Activated naive CD8-positive, alpha-beta T cell treated with anti-CD3 and anti-CD28 coated beads for 36 hours (primary cell): ENCODE measurements around the gene CNTNAP3B. TPM values are rescaled to one million over a fixed set of nuclear protein-coding genes. Genes with fewer than 3 reads are reported as not detected.
"Not testable (repeated sequence)": the region's sequence is repeated elsewhere in the genome, so short reads cannot be mapped to it uniquely, and the experiment has no call there.

ENCODE experiments used
- DNase-seq: peaks from one replicate; pipeline ENCODE4 v3.0.0; 2021
- H3K27ac Mint-ChIP-seq: one replicate; pipeline ENCODE4 v1.8.0; 2022; ENCODE audit warnings: mild to moderate bottlenecking, moderate library complexity, mixed read lengths
- H3K27me3 Mint-ChIP-seq: one replicate; pipeline ENCODE4 v1.8.0; 2022; ENCODE audit warnings: mild to moderate bottlenecking, mixed read lengths
- H3K36me3 Mint-ChIP-seq: one replicate; pipeline ENCODE4 v1.8.0; 2021; ENCODE audit warnings: mild to moderate bottlenecking, mixed read lengths
- H3K4me1 Mint-ChIP-seq: one replicate; pipeline ENCODE4 v1.8.0; 2021; ENCODE audit warnings: mixed read lengths
- H3K4me3 Mint-ChIP-seq: one replicate; pipeline ENCODE4 v1.8.0; 2022; ENCODE audit warnings: mild to moderate bottlenecking, moderate library complexity, mixed read lengths
- H3K9me3 Mint-ChIP-seq: one replicate; pipeline ENCODE4 v1.8.0; 2022; ENCODE audit warnings: mixed read lengths
- total RNA-seq, 2 experiments: library from RNA; stranded (reverse); gene quantifications; one replicate each; pipeline ENCODE4 v1.2.3, GENCODE V29; 2021

CNTNAP3B gene
- not detected for total RNA-seq

GRCh38 chr9:42129073-42129729, at the start of gene CNTNAP3B:
Gene CNTNAP3B (minus strand): TSS chr9:42129426. CDS start chr9:42129094, 332 bp downstream.
- H3K9me3 Mint-ChIP-seq, result not testable (repeated sequence)

DNA sequence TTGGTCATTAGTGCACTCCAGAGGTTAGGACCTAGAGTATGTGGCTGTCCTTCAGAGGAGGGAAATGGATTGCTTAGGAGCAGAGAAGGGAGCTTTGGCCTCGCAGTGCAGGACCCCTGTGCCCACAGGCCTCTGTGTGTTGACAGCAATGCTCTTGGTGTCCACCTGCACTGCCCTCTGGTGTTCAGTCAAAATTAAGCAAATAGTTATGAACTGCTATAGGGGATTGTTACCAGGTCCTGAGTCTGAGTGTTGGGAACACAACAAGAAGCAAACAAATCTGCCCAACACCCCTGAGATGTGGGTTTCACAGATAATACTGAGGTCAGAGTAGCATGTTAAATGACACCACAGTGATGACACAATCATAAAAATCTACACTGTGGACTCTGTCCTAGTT, 31.1 kb upstream of the CNTNAP3B start:
- H3K4me1 Mint-ChIP-seq, H3K27me3 Mint-ChIP-seq, H3K9me3 Mint-ChIP-seq, DNase-seq, H3K4me3 Mint-ChIP-seq, H3K27ac Mint-ChIP-seq, H3K36me3 Mint-ChIP-seq: not testable (repeated sequence)

More at GRCh38 chr9:42129073-42129729, at the start of gene CNTNAP3B:
- not testable (repeated sequence) for H3K27ac Mint-ChIP-seq, H3K4me3 Mint-ChIP-seq, H3K4me1 Mint-ChIP-seq, H3K36me3 Mint-ChIP-seq
- DNase-seq, result peak; percentile 1
- H3K27me3 Mint-ChIP-seq, result peaks cover 16% of the 10 kb centered on the region

DNA sequence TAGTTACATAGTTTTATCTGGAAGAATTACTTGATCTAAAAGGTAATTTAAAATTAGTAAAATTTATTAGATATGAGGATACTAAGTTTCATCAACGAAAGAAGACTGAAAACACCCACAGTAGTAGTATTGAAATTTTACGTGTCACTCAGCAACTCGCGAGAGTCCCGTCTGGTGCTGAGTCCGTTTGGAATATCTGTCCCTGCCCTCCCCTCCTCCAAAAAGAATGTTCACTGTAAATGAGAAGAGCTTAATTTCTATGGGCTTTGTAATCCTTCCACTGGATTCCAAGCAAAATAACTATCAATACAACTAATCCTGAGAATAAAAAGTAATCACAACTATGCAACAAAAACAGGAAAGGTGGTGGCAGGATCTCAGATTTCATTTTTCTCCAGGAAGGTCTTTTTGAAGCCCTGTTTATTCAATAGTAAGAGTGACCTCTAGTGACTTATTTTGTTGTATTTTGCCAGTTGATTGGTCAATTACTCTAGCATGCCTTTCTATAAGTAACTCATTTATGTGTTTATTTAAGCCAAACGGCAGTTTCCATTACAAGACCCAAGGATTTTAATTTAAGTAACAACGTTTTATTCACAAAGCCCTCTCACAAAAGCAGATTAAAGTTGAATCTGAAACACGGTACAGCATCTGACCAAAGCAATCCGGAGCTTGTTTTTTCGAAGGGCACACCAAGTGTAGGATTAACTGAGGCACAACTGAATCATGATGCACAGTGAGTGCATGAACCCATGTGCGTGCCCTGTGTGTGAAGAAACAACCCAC, 2.0 kb downstream of the CNTNAP3B start:
- peaks cover 16% of the 10 kb centered on the region for H3K27me3 Mint-ChIP-seq
- DNase-seq, H3K4me3 Mint-ChIP-seq, H3K27ac Mint-ChIP-seq, H3K4me1 Mint-ChIP-seq, H3K36me3 Mint-ChIP-seq, H3K9me3 Mint-ChIP-seq: not testable (repeated sequence)

- not testable (repeated sequence) for H3K27ac Mint-ChIP-seq, H3K27me3 Mint-ChIP-seq, DNase-seq, H3K36me3 Mint-ChIP-seq, H3K4me1 Mint-ChIP-seq, H3K9me3 Mint-ChIP-seq, H3K4me3 Mint-ChIP-seq
These were observed 8.2 kb downstream of the CNTNAP3B start for GRCh38 chr9:42121007-42121406.

DNA sequence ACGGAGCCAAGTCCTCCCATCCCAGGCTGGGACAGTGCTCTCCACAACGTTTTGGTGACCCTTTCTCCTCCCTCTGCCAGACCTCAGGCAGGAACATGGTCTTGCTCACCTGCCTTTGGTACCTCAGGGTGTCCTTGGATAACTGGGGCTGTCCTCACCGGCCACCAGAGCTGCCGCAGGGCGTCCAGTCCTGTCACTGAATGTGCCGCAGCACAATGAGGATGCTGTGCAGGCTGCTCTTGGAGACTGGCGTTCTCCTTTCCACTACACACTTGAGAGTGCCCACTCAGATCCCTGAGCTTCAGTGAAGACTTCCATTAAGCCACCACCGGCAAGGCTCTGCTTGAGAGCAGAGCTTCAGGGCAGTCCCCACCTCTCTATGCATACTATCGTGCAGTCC, 33.3 kb downstream of the CNTNAP3B start:
- not testable (repeated sequence) for H3K4me1 Mint-ChIP-seq, DNase-seq, H3K27ac Mint-ChIP-seq, H3K27me3 Mint-ChIP-seq, H3K4me3 Mint-ChIP-seq, H3K36me3 Mint-ChIP-seq, H3K9me3 Mint-ChIP-seq

DNA sequence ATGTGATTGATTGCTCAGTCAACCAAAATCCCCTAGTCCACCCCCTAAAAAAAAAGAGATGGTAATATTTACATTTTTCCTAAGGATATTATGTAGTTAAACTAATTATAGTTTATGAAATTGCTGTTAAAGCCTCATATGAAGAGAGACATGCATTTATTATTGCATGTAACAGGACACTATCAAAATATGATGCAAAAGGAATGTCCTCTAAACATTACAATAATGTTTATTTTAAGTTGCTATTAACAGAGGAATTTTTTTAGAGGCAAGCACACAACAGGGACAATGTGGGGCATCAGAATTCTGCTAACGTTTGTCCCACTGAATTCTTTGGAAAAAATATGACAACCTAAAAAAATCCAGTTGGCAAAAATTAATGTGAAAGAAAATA, 44.7 kb downstream of the CNTNAP3B start:
- not testable (repeated sequence) for H3K36me3 Mint-ChIP-seq, DNase-seq, H3K27ac Mint-ChIP-seq, H3K9me3 Mint-ChIP-seq, H3K4me3 Mint-ChIP-seq, H3K4me1 Mint-ChIP-seq, H3K27me3 Mint-ChIP-seq

DNA sequence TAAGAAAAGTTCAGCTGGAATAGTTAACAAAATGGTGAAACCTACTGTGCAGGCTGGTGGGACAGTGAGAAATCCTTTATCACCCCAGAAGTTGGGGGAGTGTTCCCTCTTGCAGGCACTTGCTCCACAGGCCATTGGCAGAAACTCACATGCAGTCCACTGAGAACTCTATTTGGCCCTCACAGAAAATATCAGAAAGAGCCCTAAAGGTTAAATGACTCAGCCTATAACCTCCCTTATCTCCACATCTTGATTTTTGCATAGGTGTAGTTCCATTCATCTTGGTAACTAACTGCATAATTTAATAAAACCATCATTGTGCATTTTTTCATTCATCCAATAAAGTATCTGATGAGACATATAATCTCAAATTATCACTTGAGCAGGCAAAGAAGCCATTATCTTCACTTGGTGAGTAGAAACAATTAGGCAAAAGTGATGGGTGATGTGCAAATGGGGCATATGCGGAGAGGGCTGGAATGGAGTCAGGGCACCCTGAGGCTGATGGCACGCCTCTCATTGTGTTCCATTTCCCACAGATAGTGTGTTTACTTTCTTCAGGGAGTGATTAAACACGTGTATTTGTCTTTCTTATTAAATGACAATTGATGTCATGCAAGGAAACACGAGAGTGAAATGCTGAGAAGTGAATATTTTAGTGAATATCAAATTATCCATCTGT, 45.2 kb downstream of the CNTNAP3B start:
- DNase-seq, H3K9me3 Mint-ChIP-seq, H3K36me3 Mint-ChIP-seq, H3K27me3 Mint-ChIP-seq, H3K4me1 Mint-ChIP-seq, H3K4me3 Mint-ChIP-seq, H3K27ac Mint-ChIP-seq: not testable (repeated sequence)

DNA sequence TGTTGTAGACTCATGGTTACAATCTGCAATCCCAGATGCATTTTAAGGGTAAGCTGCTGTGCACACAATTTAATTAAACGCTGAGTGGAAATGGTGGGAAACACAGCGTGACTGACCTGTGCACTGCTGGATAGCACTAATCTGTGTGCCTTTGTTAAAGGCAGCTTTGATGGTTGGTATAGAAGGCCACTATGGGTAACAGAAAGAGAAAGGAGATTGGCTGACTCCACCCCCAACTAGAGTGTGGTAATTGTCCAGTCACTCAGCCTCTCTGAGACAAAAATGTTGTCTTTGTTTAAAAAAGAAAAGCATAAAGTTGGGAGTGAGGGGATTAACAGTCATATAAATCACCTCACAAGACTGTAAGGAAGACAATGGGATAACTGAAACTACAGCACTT, 48.9 kb downstream of the CNTNAP3B start:
- H3K36me3 Mint-ChIP-seq, H3K27ac Mint-ChIP-seq, DNase-seq, H3K4me1 Mint-ChIP-seq, H3K4me3 Mint-ChIP-seq, H3K27me3 Mint-ChIP-seq, H3K9me3 Mint-ChIP-seq: not testable (repeated sequence)

- not testable (repeated sequence) for H3K27ac Mint-ChIP-seq
These were observed 54.4 kb downstream of the CNTNAP3B start for GRCh38 chr9:42074868-42075267.

GRCh38 chr9:42071026-42071425, 58.2 kb downstream of the CNTNAP3B start:
- not testable (repeated sequence) for H3K9me3 Mint-ChIP-seq, H3K27me3 Mint-ChIP-seq, H3K27ac Mint-ChIP-seq, DNase-seq, H3K4me1 Mint-ChIP-seq, H3K36me3 Mint-ChIP-seq, H3K4me3 Mint-ChIP-seq

More at GRCh38 chr9:42074868-42075267, 54.4 kb downstream of the CNTNAP3B start:
- not testable (repeated sequence) for H3K36me3 Mint-ChIP-seq, DNase-seq, H3K9me3 Mint-ChIP-seq, H3K4me3 Mint-ChIP-seq, H3K27me3 Mint-ChIP-seq, H3K4me1 Mint-ChIP-seq

DNA sequence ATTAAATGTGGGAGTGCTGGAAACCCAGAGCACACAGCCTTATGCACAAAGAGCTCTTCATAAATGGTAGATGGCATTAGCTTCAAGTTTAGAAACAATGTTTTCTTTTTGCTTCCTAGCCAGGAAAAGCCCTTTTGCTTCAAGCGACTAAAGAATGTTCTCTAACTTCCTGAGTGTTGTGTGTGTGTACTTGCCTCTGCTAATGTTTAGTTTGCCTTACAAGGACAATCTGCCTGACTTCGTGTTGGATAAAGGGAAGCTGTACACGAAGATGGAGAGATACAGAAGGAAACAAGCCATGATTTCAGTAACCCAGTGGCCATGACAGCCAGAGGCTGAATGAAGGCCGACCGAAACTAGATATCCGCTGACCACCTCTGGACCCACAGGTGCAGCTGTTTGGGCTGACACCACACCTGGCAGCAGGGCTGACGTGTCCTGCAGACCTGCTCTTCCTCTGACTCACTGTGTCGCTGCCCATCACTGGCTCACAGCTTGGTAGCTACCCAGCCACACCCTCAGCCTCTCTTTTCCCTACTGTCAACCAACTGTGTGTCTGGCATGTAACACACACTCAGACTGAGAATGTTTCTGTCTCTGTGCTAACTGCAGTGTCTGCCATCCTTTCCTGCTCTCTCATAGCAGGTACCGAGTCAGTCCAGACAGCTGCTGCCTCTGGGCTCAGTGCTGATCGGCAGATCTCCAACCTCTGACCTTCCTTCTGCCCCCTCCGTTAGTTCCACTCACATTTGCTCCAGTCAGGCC, 59.0 kb downstream of the CNTNAP3B start:
- not testable (repeated sequence) for DNase-seq, H3K4me3 Mint-ChIP-seq, H3K9me3 Mint-ChIP-seq, H3K27ac Mint-ChIP-seq, H3K27me3 Mint-ChIP-seq, H3K36me3 Mint-ChIP-seq, H3K4me1 Mint-ChIP-seq

DNA sequence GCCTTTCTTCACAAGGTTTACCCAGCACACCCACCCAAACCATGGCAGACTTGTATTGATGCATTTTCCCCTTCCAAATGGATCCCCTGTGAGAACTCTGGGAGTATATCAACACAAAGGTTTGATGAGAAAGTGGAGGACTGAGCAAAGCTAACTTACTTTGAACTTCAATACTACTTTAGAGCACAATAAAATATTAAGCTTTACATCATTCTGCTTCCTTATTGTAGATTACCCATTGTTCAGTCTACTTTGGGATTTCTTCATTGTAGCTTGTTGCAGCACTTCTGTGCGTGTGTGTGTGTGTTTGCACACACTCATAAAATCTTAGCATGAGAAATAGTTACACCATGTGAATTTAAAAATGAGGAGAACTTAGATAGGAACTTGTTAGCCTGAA, 75.4 kb downstream of the CNTNAP3B start:
- H3K9me3 Mint-ChIP-seq, H3K27ac Mint-ChIP-seq, H3K4me1 Mint-ChIP-seq, H3K36me3 Mint-ChIP-seq, H3K27me3 Mint-ChIP-seq, DNase-seq, H3K4me3 Mint-ChIP-seq: not testable (repeated sequence)

GRCh38 chr9:42050701-42051100, 78.5 kb downstream of the CNTNAP3B start:
- H3K4me3 Mint-ChIP-seq, H3K27ac Mint-ChIP-seq, DNase-seq, H3K9me3 Mint-ChIP-seq, H3K27me3 Mint-ChIP-seq, H3K36me3 Mint-ChIP-seq, H3K4me1 Mint-ChIP-seq: not testable (repeated sequence)

DNA sequence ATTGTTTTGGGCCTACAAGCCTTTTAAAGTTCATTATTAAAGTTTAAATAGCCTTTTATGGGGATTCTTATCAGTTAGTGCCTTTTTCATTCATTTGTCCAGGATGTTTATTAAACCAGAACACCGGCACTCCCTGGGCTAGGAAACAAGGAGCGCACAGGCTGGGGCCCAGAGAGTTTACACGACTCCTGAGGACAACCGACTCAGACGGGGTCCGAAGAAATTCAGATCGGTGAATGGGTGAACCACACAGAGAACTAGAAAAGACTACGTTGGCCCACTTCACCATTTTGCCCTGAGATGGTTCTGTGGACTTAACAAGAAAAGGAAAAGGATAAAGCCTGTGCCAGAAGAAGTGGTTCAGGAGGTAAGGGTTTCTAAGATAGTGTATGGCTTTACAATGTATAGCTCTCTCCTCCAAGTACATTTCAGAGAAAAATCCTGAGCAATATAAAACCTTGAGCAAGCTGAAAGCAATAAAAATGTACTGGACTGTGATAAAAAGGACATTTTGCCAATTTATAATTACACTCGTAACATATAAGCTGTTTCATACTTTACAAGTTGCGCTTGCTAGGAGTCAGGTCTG, 84.7 kb downstream of the CNTNAP3B start:
- not testable (repeated sequence) for H3K36me3 Mint-ChIP-seq, H3K4me1 Mint-ChIP-seq, DNase-seq, H3K9me3 Mint-ChIP-seq, H3K27me3 Mint-ChIP-seq, H3K27ac Mint-ChIP-seq, H3K4me3 Mint-ChIP-seq

DNA sequence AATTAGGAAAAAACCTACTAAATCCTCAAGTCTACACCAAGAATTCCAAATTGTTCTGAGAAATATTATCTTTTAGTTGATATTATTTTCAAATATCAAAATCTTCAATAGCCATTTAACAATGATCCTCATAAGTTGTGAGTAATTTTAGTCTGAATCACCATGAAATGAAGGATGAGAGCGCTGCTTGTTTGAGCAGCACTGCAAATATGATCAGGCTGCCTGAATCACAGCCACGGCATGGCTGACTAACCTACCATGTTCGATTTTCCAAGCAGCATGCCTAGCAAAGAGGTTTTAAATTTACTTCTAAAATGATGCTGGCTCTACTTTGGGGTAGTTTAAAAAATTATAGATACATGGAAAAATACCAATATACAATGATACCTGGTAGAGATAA, 95.7 kb downstream of the CNTNAP3B start:
- not testable (repeated sequence) for H3K27ac Mint-ChIP-seq, H3K4me3 Mint-ChIP-seq, H3K36me3 Mint-ChIP-seq, DNase-seq, H3K27me3 Mint-ChIP-seq, H3K4me1 Mint-ChIP-seq, H3K9me3 Mint-ChIP-seq
